T-helper 1 cell treated with Interleukin-12 subunit alpha and Interleukin-12 subunit beta and Interleukin-4 antibody, amounts not matched to agents 30 μg/mL and 1 μg/mL, for 36 hours (primary cell): ENCODE data around the gene DOLK.
A peak's percentile ranks its signal among the peaks of the same experiment; 100 is the strongest.

ENCODE experiments used
- H3K27ac Mint-ChIP-seq: one replicate; pipeline ENCODE4 v1.8.0; 2021; ENCODE audit warnings: mild to moderate bottlenecking, mixed read lengths
- H3K27me3 Mint-ChIP-seq: one replicate; pipeline ENCODE4 v1.8.0; 2021; ENCODE audit warnings: low read depth, mixed read lengths
- H3K36me3 Mint-ChIP-seq: one replicate; pipeline ENCODE4 v1.8.0; 2021; ENCODE audit warnings: low read depth, mixed read lengths
- H3K4me1 Mint-ChIP-seq: one replicate; pipeline ENCODE4 v1.8.0; 2021; ENCODE audit warnings: low read depth, mixed read lengths
- H3K4me3 Mint-ChIP-seq: one replicate; pipeline ENCODE4 v1.8.0; 2021; ENCODE audit warnings: mild to moderate bottlenecking, moderate library complexity, mixed read lengths
- H3K9me3 Mint-ChIP-seq: one replicate; pipeline ENCODE4 v1.8.0; 2021; ENCODE audit warnings: mixed read lengths

DOLK gene

GRCh38 chr9:128919402-128920089, 27.9 kb downstream of the DOLK start:
- Mint-ChIP-seq H3K4me3 (no peak overlapping the region), H3K36me3 (peaks cover 23% of the 10 kb centered on the region)

GRCh38 chr9:128918921-128919320, 28.5 kb downstream of the DOLK start:
- H3K27me3 Mint-ChIP-seq = no peaks in the 10 kb centered on the region
- H3K36me3 Mint-ChIP-seq = peaks cover 25% of the 10 kb centered on the region
- H3K9me3 Mint-ChIP-seq = no peaks in the 10 kb centered on the region
- H3K4me1 Mint-ChIP-seq = peaks cover 7% of the 10 kb centered on the region
- peak overlapping the region; percentile 26 for H3K27ac Mint-ChIP-seq
- H3K4me3 Mint-ChIP-seq = no peak overlapping the region

More at GRCh38 chr9:128919402-128920089, 27.9 kb downstream of the DOLK start:
- Mint-ChIP-seq H3K4me1 (peaks cover 7% of the 10 kb centered on the region), H3K27ac (no peak overlapping the region), H3K9me3 (no peaks in the 10 kb centered on the region), H3K27me3 (no peaks in the 10 kb centered on the region)

- Mint-ChIP-seq H3K36me3 (peaks cover 34% of the 10 kb centered on the region), H3K4me3 (no peak overlapping the region), H3K4me1 (peaks cover 16% of the 10 kb centered on the region), H3K27ac (no peak overlapping the region), H3K9me3 (no peaks in the 10 kb centered on the region), H3K27me3 (no peaks in the 10 kb centered on the region)
These were observed 30.1 kb downstream of the DOLK start for GRCh38 chr9:128917151-128917849.

- H3K36me3 Mint-ChIP-seq = peaks cover 36% of the 10 kb centered on the region
- no peaks in the 10 kb centered on the region for H3K27me3 Mint-ChIP-seq
- no peak overlapping the region for H3K4me3 Mint-ChIP-seq
- no peaks in the 10 kb centered on the region for H3K9me3 Mint-ChIP-seq
- peaks cover 21% of the 10 kb centered on the region for H3K4me1 Mint-ChIP-seq
- no peak overlapping the region for H3K27ac Mint-ChIP-seq
These were observed 30.7 kb downstream of the DOLK start for GRCh38 chr9:128916745-128917144.

GRCh38 chr9:128916204-128916603, 31.2 kb downstream of the DOLK start:
- H3K36me3 Mint-ChIP-seq = peaks cover 36% of the 10 kb centered on the region
- no peak overlapping the region for H3K27ac Mint-ChIP-seq
- H3K27me3 Mint-ChIP-seq = no peaks in the 10 kb centered on the region
- H3K4me3 Mint-ChIP-seq = no peak overlapping the region
- H3K9me3 Mint-ChIP-seq = no peaks in the 10 kb centered on the region
- H3K4me1 Mint-ChIP-seq = peaks cover 22% of the 10 kb centered on the region

- no peaks in the 10 kb centered on the region for H3K27me3 Mint-ChIP-seq
- H3K27ac Mint-ChIP-seq = peak overlapping the region; percentile 26
- no peaks in the 10 kb centered on the region for H3K9me3 Mint-ChIP-seq
- no peak overlapping the region for H3K4me3 Mint-ChIP-seq
- H3K36me3 Mint-ChIP-seq = peaks cover 41% of the 10 kb centered on the region
- peaks cover 27% of the 10 kb centered on the region for H3K4me1 Mint-ChIP-seq
These were observed 33.2 kb downstream of the DOLK start for GRCh38 chr9:128913995-128914772.

GRCh38 chr9:128913048-128913900, 34.1 kb downstream of the DOLK start:
- Mint-ChIP-seq H3K4me3 (peak overlapping the region; percentile 9), H3K4me1 (peaks cover 32% of the 10 kb centered on the region), H3K9me3 (no peaks in the 10 kb centered on the region), H3K27me3 (no peaks in the 10 kb centered on the region), H3K36me3 (peaks cover 47% of the 10 kb centered on the region), H3K27ac (peak overlapping the region; percentile 88)

- Mint-ChIP-seq H3K36me3 (peaks cover 47% of the 10 kb centered on the region), H3K27me3 (no peaks in the 10 kb centered on the region), H3K27ac (peak overlapping the region; percentile 88), H3K4me3 (no peak overlapping the region), H3K9me3 (no peaks in the 10 kb centered on the region), H3K4me1 (peaks cover 28% of the 10 kb centered on the region)
These were observed 35.0 kb downstream of the DOLK start for GRCh38 chr9:128912270-128912853.

- Mint-ChIP-seq H3K36me3 (peaks cover 46% of the 10 kb centered on the region), H3K27ac (no peak overlapping the region), H3K4me3 (no peak overlapping the region), H3K4me1 (peaks cover 36% of the 10 kb centered on the region), H3K9me3 (no peaks in the 10 kb centered on the region), H3K27me3 (no peaks in the 10 kb centered on the region)
These were observed 35.8 kb downstream of the DOLK start for GRCh38 chr9:128911529-128912035.

GRCh38 chr9:128910906-128911305, 36.5 kb downstream of the DOLK start:
- Mint-ChIP-seq H3K36me3 (peaks cover 46% of the 10 kb centered on the region), H3K27ac (peak overlapping the region; percentile 55), H3K27me3 (no peaks in the 10 kb centered on the region), H3K4me3 (no peak overlapping the region), H3K9me3 (no peaks in the 10 kb centered on the region), H3K4me1 (peaks cover 38% of the 10 kb centered on the region)

- H3K4me3 Mint-ChIP-seq = no peak overlapping the region
- H3K27me3 Mint-ChIP-seq = no peaks in the 10 kb centered on the region
- H3K27ac Mint-ChIP-seq = peak overlapping the region; percentile 36
- peaks cover 42% of the 10 kb centered on the region for H3K36me3 Mint-ChIP-seq
- no peaks in the 10 kb centered on the region for H3K9me3 Mint-ChIP-seq
- H3K4me1 Mint-ChIP-seq = peaks cover 41% of the 10 kb centered on the region
These were observed 37.5 kb downstream of the DOLK start for GRCh38 chr9:128909859-128910258.

- no peak overlapping the region for H3K4me3 Mint-ChIP-seq
- peak overlapping the region; percentile 15 for H3K27ac Mint-ChIP-seq
- H3K36me3 Mint-ChIP-seq = peaks cover 40% of the 10 kb centered on the region
- no peaks in the 10 kb centered on the region for H3K27me3 Mint-ChIP-seq
- no peaks in the 10 kb centered on the region for H3K9me3 Mint-ChIP-seq
- H3K4me1 Mint-ChIP-seq = peaks cover 48% of the 10 kb centered on the region
These were observed 39.0 kb downstream of the DOLK start for GRCh38 chr9:128908372-128908771.

- peaks cover 32% of the 10 kb centered on the region for H3K36me3 Mint-ChIP-seq
- peaks cover 48% of the 10 kb centered on the region for H3K4me1 Mint-ChIP-seq
- no peaks in the 10 kb centered on the region for H3K9me3 Mint-ChIP-seq
- H3K4me3 Mint-ChIP-seq = no peak overlapping the region
- H3K27me3 Mint-ChIP-seq = no peaks in the 10 kb centered on the region
- H3K27ac Mint-ChIP-seq = peak overlapping the region; percentile 86
These were observed 40.7 kb downstream of the DOLK start for GRCh38 chr9:128906741-128907140.
